A549 (cell line): Measurements from ENCODE around the gene BMI1. TPM values are rescaled to one million over a fixed set of nuclear protein-coding genes. Genes with fewer than 3 reads are reported as not detected.

Experiments used
- ATAC-seq, 2 experiments: fragments of 200-7000 bp in 1 of 2; fragments of >200 bp in 1 of 2; cut with Nextera tagmentation in 1 of 2; cut with Tn5 transposase in 1 of 2; 3 replicates each; pipeline versions ENCODE4 v1.8.0 to v1.9.1; 2018 to 2020; ENCODE audit warnings: mild to moderate bottlenecking in 1 of 2, moderate library complexity in 1 of 2
- CTCF ChIA-PET: fragments of 300-600 bp; sonication (Branson Sonifier 250); formaldehyde crosslinking; extraction: SDS; loops from one replicate; lab custom pipeline; 2021; ENCODE audit warnings: antibody characterized with exemption, inconsistent platforms; lab: Yijun Ruan, JAX
- POLR2A ChIA-PET: fragments of 350-600 bp; formaldehyde crosslinking; extraction: SDS; loops from one replicate; lab custom pipeline; 2021; ENCODE audit warnings: antibody characterized with exemption, inconsistent platforms; lab: Yijun Ruan, JAX
- DNase-seq, 2 experiments: peaks; one replicate each; pipeline versions ENCODE4 v3.0.0 to v3.0.0-alpha.2; 2011 to 2016; ENCODE audit warnings: low read depth in 1 of 2, low spot score in 1 of 2
- FAIRE-seq: peaks from 2 replicates; lab custom pipeline; 2011; peaks lifted over from hg19 to GRCh38; lab: Jason Lieb, UNC
- H3K27ac ChIP-seq, 2 experiments: fragments of >200 bp; sonication (Bioruptor Twin); formaldehyde crosslinking; 3 replicates each; pipeline ENCODE4 v1.5.1; 2016 to 2017
- H3K4me1 ChIP-seq: fragments of >200 bp; sonication (Bioruptor Twin); formaldehyde crosslinking; 3 replicates; pipeline ENCODE4 v1.6.1; 2016
- H3K4me2 ChIP-seq: fragments of >200 bp; sonication (Bioruptor Twin); formaldehyde crosslinking; 3 replicates; pipeline ENCODE4 v1.6.1; 2016
- H3K4me3 ChIP-seq: fragments of >200 bp; sonication (Bioruptor Twin); formaldehyde crosslinking; 3 replicates; pipeline ENCODE4 v1.5.1; 2016
- H3K9me3 ChIP-seq: fragments of >200 bp; sonication (Bioruptor Twin); formaldehyde crosslinking; 3 replicates; pipeline ENCODE4 v1.6.1; 2016
- BHLHE40 ChIP-seq: IDR thresholded peaks from 2 replicates; pipeline ENCODE4 v1.6.1; 2012; ENCODE audit warnings: low read depth, low read length, inconsistent platforms
- CHD2 ChIP-seq: fragments of 150-350 bp; IDR thresholded peaks from 2 replicates; pipeline ENCODE4 v1.6.1; 2014; ENCODE audit warnings: low read length; ENCODE audit not compliant: partially characterized antibody
- E2F6 ChIP-seq: IDR thresholded peaks from 2 replicates; pipeline ENCODE4 v1.6.1; 2012; ENCODE audit warnings: low read depth, borderline replicate concordance
- EHF ChIP-seq: fragments of 250-450 bp; sonication (Bioruptor Pico); IDR thresholded peaks from 2 replicates; pipeline ENCODE4 v1.5.0; 2020; ENCODE audit warnings: mild to moderate bottlenecking
- ESRRA ChIP-seq: fragments of 150-350 bp; IDR thresholded peaks from 2 replicates; pipeline ENCODE4 v1.6.1; 2014; ENCODE audit warnings: mild to moderate bottlenecking, low read length, borderline replicate concordance
- FOSL2 ChIP-seq, 2 experiments: fragments of 450-650 bp in 1 of 2; fragments of >200 bp in 1 of 2; sonication (Bioruptor Twin) in 1 of 2; formaldehyde crosslinking; IDR thresholded peaks; 2 replicates each; pipeline versions ENCODE4 v1.5.0 to v1.6.1; 2016 to 2020; ENCODE audit warnings: mild to moderate bottlenecking in 1 of 2, moderate library complexity in 1 of 2
- GATA3 ChIP-seq: IDR thresholded peaks from 2 replicates; pipeline ENCODE4 v1.6.1; 2012; ENCODE audit warnings: borderline replicate concordance
- HES2 ChIP-seq: fragments of >200 bp; sonication (Bioruptor Twin); formaldehyde crosslinking; IDR thresholded peaks from 2 replicates; pipeline ENCODE4 v1.6.1; 2016
- HEYL ChIP-seq: fragments of 250-450 bp; sonication (Bioruptor Pico); IDR thresholded peaks from 2 replicates; pipeline ENCODE4 v1.8.0; 2021; ENCODE audit warnings: mild to moderate bottlenecking, moderate library complexity
- HOXB13 ChIP-seq: fragments of 250-450 bp; sonication (Bioruptor Pico); IDR thresholded peaks from 2 replicates; pipeline ENCODE4 v1.5.0; 2020; ENCODE audit warnings: low read depth, mild to moderate bottlenecking, moderate library complexity
- JUN ChIP-seq, 2 experiments: fragments of >200 bp; sonication (Bioruptor Twin); formaldehyde crosslinking; IDR thresholded peaks; 2 replicates in 1 of 2; 3 replicates in 1 of 2; pipeline ENCODE4 v1.6.1; 2016 to 2017
- JUNB ChIP-seq: fragments of >200 bp; sonication (Bioruptor Twin); formaldehyde crosslinking; IDR thresholded peaks from 2 replicates; pipeline ENCODE4 v1.6.1; 2016
- KDM1A ChIP-seq: fragments of 200-600 bp; sonication (generic); IDR thresholded peaks from 2 replicates; pipeline ENCODE4 v1.6.1; 2016; ENCODE audit warnings: low read depth, mild to moderate bottlenecking
- MAZ ChIP-seq: fragments of 150-350 bp; IDR thresholded peaks from 2 replicates; pipeline ENCODE4 v1.6.1; 2014; ENCODE audit warnings: antibody characterized with exemption, low read depth, low read length, borderline replicate concordance
- MYC ChIP-seq: IDR thresholded peaks from 2 replicates; pipeline ENCODE4 v1.6.1; 2012; ENCODE audit warnings: mild to moderate bottlenecking, inconsistent platforms, low read length, improper control_type of control experiment, borderline replicate concordance
- NFE2L2 ChIP-seq: fragments of 150-350 bp; conservative IDR thresholded peaks from 2 replicates; pipeline ENCODE4 v1.6.1; 2014; ENCODE audit warnings: low read length
- NPAS2 ChIP-seq: fragments of 250-450 bp; sonication (Bioruptor Pico); IDR thresholded peaks from 2 replicates; pipeline ENCODE4 v1.8.0; 2022; ENCODE audit warnings: mild to moderate bottlenecking, moderate library complexity, borderline replicate concordance
- PHF8 ChIP-seq: fragments of 200-600 bp; sonication (generic); IDR thresholded peaks from 2 replicates; pipeline ENCODE4 v1.6.1; 2016; ENCODE audit warnings: low read depth, mild to moderate bottlenecking, antibody characterized with exemption, moderate library complexity, borderline replicate concordance
- POLR2A ChIP-seq: IDR thresholded peaks from 2 replicates; pipeline ENCODE4 v1.6.1; 2012; ENCODE audit warnings: mild to moderate bottlenecking, low read length
- RAD21 ChIP-seq, 2 experiments: fragments of >200 bp in 1 of 2; sonication (Bioruptor Twin) in 1 of 2; formaldehyde crosslinking in 1 of 2; IDR thresholded peaks in 1 of 2; conservative IDR thresholded peaks in 1 of 2; 2 replicates in 1 of 2; 3 replicates in 1 of 2; pipeline ENCODE4 v1.6.1; 2012 to 2018; ENCODE audit warnings: inconsistent platforms in 1 of 2
- SMC3 ChIP-seq: fragments of >200 bp; sonication (Bioruptor Twin); formaldehyde crosslinking; IDR thresholded peaks from 3 replicates; pipeline ENCODE4 v1.6.1; 2018; ENCODE audit warnings: inconsistent platforms
- SREBF2 ChIP-seq: fragments of 450-650 bp; IDR thresholded peaks from 2 replicates; pipeline ENCODE4 v1.6.1; 2014; ENCODE audit warnings: mild to moderate bottlenecking, moderate library complexity
- TP53 ChIP-seq: fragments of 250-450 bp; sonication (Bioruptor Pico); IDR thresholded peaks from 2 replicates; pipeline ENCODE4 v1.5.0; 2021; ENCODE audit warnings: mild to moderate bottlenecking, moderate library complexity
- ZC3H11A ChIP-seq: fragments of 450-650 bp; IDR thresholded peaks from 2 replicates; pipeline ENCODE4 v1.6.1; 2014; ENCODE audit warnings: antibody characterized with exemption, mild to moderate bottlenecking
- WGBS: methylation state at CpG from one replicate; pipeline ENCODE4 v1.1.6; 2017; ENCODE audit errors: missing lambda C conversion rate; 5-methylcytosine and 5-hydroxymethylcytosine counted together
- polyA plus RNA-seq, 4 experiments: library from polyadenylated mRNA; depleted of rRNA in 3 of 4; stranded (reverse); fragments of >200 nt; fragmentation: RNase III in 1 of 4; extraction: RNeasy Plus Mini Kit Qiagen cat#74134 plus additional on column Dnase treatment in 1 of 4; gene quantifications; 2 replicates in 3 of 4; 3 replicates in 1 of 4; pipeline ENCODE4 v1.2.3, GENCODE V29; 2011 to 2017
- TF ChIP-seq, protein P1 (sequence below): IDR thresholded peaks from 2 replicates; pipeline ENCODE4 v1.6.1; 2012
- TF ChIP-seq, protein P2 (sequence below): fragments of 250-450 bp; sonication (Bioruptor Pico); IDR thresholded peaks from 2 replicates; pipeline ENCODE4 v1.5.0; 2020; ENCODE audit warnings: low read depth, mild to moderate bottlenecking, moderate library complexity
- TF ChIP-seq, protein P3 (sequence below): fragments of >200 bp; sonication (Bioruptor Twin); formaldehyde crosslinking; IDR thresholded peaks from 3 replicates; pipeline ENCODE4 v1.5.1; 2016

Gene BMI1
- polyA plus RNA-seq, 2 of the 4 experiments (the other 2 are of a cell fraction) = 44.4 to 77.3 TPM

GRCh38 chr10:22325272-22326144 is 4.6 kb downstream of the BMI1 start:
- peak overlapping the region; percentile 86 for H3K4me2 ChIP-seq
- peak overlapping the region; percentile 57 for H3K4me3 ChIP-seq
- DNase-seq = peak; percentile 57 to 87
- ATAC-seq = peak; percentile 76 to 82
- FAIRE-seq = no peak
- WGBS = under 1% methylated on average over 43 of the region's 92 CpGs
- peaks cover 24% of the 10 kb centered on the region for H3K4me1 ChIP-seq
- no peaks in the 10 kb centered on the region for H3K9me3 ChIP-seq
- POLR2A ChIA-PET = interaction anchor here (1.1 to 2.0 kb wide), 4 partner anchors 9 to 97 kb away, joined by 4 to 6 read pairs (median 5); partner anchors contain the start of gene COMMD3
- TF ChIP-seq JUN (IDR thresholded peaks at IDR 0.05) (peak in 1 of 2 experiments; percentile 66; a peak in 2 of 5 replicates), PHF8 (peak; percentile 16; the same call in 1 of the 2 replicates), MAZ (no peak), HOXB13 (CRISPR knock-in tag) (no peak), KDM1A (no peak), GATA3 (no peak), NFE2L2 (no peak), RAD21 (conservative IDR thresholded peaks at IDR 0.05 in 1 of 2, IDR thresholded peaks at IDR 0.05 in 1 of 2) (0 out of 5 replicates have a peak, but pooled peaks of 1 of the 2 experiments have one; percentile 17)
- TF ChIP-seq, all 56 proteins: peak for 3
- CTCF ChIA-PET = interaction anchor here (1.7 kb wide), 1 partner anchor 322 kb away, joined by 3 read pairs; no protein-coding TSS in a partner anchor
- H3K27ac ChIP-seq = peak overlapping the region; percentile 65 to 89

DNA sequence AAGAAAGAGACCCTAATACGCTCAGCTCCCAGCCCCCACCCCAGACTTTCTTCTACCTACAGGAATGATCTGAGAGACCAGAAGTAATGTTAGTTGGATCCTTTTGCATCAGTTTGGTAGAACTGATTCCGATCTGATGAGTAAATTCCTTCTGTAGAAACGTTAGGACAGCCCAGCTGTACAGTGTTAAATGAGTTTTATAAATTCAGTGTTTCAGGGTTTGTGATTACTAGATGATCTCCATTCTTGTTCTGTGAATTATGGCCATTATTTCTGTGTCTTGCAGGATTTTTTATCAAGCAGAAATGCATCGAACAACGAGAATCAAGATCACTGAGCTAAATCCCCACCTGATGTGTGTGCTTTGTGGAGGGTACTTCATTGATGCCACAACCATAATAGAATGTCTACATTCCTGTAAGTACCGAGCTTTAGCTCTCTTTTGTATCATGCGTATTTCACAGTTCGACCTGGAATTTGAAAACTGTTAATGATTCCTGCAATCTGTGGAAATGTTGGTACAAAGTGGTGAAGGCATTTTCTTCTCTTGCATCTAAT is 5.3 kb downstream of the BMI1 start:
- TF ChIP-seq, protein P1, sequence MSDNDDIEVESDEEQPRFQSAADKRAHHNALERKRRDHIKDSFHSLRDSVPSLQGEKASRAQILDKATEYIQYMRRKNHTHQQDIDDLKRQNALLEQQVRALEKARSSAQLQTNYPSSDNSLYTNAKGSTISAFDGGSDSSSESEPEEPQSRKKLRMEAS = no peak
- TF ChIP-seq, protein P2, sequence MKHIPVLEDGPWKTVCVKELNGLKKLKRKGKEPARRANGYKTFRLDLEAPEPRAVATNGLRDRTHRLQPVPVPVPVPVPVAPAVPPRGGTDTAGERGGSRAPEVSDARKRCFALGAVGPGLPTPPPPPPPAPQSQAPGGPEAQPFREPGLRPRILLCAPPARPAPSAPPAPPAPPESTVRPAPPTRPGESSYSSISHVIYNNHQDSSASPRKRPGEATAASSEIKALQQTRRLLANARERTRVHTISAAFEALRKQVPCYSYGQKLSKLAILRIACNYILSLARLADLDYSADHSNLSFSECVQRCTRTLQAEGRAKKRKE (CRISPR knock-in tag) = no peak
- TF ChIP-seq FOSL2 (IDR thresholded peaks at IDR 0.05) (no peak), FOSL2 (CRISPR knock-in tag; IDR thresholded peaks at IDR 0.05) (no peak), EHF (CRISPR knock-in tag) (no peak), CHD2 (no peak), GATA3 (no peak), TP53 (CRISPR knock-in tag) (no peak), NFE2L2 (no peak), ESRRA (no peak), HEYL (CRISPR knock-in tag) (no peak)
- Histone ChIP-seq H3K4me1 (peaks cover 24% of the 10 kb centered on the region), H3K4me2 (peak overlapping the region; percentile 86), H3K9me3 (no peaks in the 10 kb centered on the region), H3K27ac (peak overlapping the region; percentile 65 to 89), H3K4me3 (peak overlapping the region; percentile 57)
- DNase-seq (no peak), FAIRE-seq (no peak), ATAC-seq (peak in 1 of 2 experiments; percentile 7; a peak in 3 of 6 replicates)
- ChIA-PET CTCF (no interaction called here), POLR2A (interaction anchor here (0.7 to 2.0 kb wide), 4 partner anchors 10 to 97 kb away, joined by 3 to 6 read pairs (median 4); partner anchors contain the start of gene COMMD3)
- WGBS = 57% methylated on average over 8 of the region's 8 CpGs

GRCh38 chr10:22329150-22329549 is 8.3 kb downstream of the BMI1 start:
- no peak overlapping the region for H3K27ac ChIP-seq
- H3K9me3 ChIP-seq = no peaks in the 10 kb centered on the region
- ATAC-seq (no peak), FAIRE-seq (no peak), DNase-seq (no peak)
- no peak overlapping the region for H3K4me2 ChIP-seq
- H3K4me3 ChIP-seq = no peak overlapping the region
- H3K4me1 ChIP-seq = peaks cover 18% of the 10 kb centered on the region
- 88% methylated on average over 3 of the region's 3 CpGs for WGBS
- ChIA-PET CTCF (no interaction called here), POLR2A (no interaction called here)
- TF ChIP-seq JUNB (no peak), E2F6 (no peak), ESRRA (no peak), MYC (no peak), SREBF2 (no peak), SMC3 (no peak), RAD21 (conservative IDR thresholded peaks at IDR 0.05 in 1 of 2, IDR thresholded peaks at IDR 0.05 in 1 of 2) (no peak), ZC3H11A (no peak), POLR2A (no peak), NPAS2 (CRISPR knock-in tag) (no peak), HES2 (no peak), BHLHE40 (no peak), NFE2L2 (no peak), TP53 (CRISPR knock-in tag) (no peak)
- TF ChIP-seq, protein P2 (CRISPR knock-in tag) = no peak
- TF ChIP-seq, protein P3, sequence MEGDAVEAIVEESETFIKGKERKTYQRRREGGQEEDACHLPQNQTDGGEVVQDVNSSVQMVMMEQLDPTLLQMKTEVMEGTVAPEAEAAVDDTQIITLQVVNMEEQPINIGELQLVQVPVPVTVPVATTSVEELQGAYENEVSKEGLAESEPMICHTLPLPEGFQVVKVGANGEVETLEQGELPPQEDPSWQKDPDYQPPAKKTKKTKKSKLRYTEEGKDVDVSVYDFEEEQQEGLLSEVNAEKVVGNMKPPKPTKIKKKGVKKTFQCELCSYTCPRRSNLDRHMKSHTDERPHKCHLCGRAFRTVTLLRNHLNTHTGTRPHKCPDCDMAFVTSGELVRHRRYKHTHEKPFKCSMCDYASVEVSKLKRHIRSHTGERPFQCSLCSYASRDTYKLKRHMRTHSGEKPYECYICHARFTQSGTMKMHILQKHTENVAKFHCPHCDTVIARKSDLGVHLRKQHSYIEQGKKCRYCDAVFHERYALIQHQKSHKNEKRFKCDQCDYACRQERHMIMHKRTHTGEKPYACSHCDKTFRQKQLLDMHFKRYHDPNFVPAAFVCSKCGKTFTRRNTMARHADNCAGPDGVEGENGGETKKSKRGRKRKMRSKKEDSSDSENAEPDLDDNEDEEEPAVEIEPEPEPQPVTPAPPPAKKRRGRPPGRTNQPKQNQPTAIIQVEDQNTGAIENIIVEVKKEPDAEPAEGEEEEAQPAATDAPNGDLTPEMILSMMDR = no peak
